BE2C (cell line): ENCODE data around the gene C3orf18.

Experiments used
- DNase-seq: peaks from one replicate; pipeline ENCODE4 v3.0.0-alpha.2; 2020
- H3K27me3 ChIP-seq: fragments of 250-450 bp; sonication (Bioruptor Pico); 2 replicates; pipeline ENCODE4 v1.5.1; 2020; ENCODE audit warnings: mild to moderate bottlenecking
- H3K36me3 ChIP-seq: fragments of 250-450 bp; sonication (Bioruptor Pico); 2 replicates; pipeline ENCODE4 v1.5.1; 2020; ENCODE audit warnings: mild to moderate bottlenecking
- H3K4me1 ChIP-seq: fragments of 250-450 bp; sonication (Bioruptor Pico); 2 replicates; pipeline ENCODE4 v1.5.1; 2020
- H3K4me3 ChIP-seq: 2 replicates; pipeline ENCODE4 v1.5.1; 2011; ENCODE audit warnings: low read depth, low read length
- H3K9me3 ChIP-seq: fragments of 250-450 bp; sonication (Bioruptor Pico); 2 replicates; pipeline ENCODE4 v1.5.1; 2020
- CTCF ChIP-seq: IDR thresholded peaks from 2 replicates; pipeline ENCODE4 v1.5.1; 2012; ENCODE audit warnings: mild to moderate bottlenecking, low read depth, low read length

Gene C3orf18

GRCh38 chr3:50600141-50600753, 32.7 kb upstream of the C3orf18 start:
- Histone ChIP-seq H3K4me3 (no peak overlapping the region), H3K9me3 (no peaks in the 10 kb centered on the region), H3K4me1 (peaks cover 18% of the 10 kb centered on the region), H3K36me3 (no peaks in the 10 kb centered on the region), H3K27me3 (no peaks in the 10 kb centered on the region)
- no peak for TF ChIP-seq CTCF
- no peak for DNase-seq

DNA sequence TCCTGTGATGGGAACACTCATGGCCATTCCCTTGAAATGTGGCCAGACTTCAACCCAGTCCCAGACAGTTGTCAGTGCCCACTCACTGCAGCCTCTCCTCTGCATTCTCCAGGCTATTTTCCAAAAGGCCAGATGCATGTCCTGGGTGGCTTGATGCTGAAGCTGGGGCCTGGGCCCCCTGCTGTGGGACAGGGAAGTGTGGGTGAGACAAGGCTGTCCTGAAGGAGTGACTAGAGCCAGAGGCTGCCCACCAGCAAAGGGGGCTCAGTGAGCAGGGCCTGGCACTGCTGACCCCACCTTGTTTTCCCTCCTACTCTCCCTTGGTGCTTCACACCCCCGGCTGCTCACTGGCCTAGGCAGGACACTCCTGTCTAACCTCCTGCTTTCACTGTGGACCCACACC, 32.2 kb upstream of the C3orf18 start:
- no peak overlapping the region for H3K4me3 ChIP-seq
- no peak for DNase-seq
- peaks cover 18% of the 10 kb centered on the region for H3K4me1 ChIP-seq
- TF ChIP-seq CTCF: no peak
- H3K36me3 ChIP-seq: no peaks in the 10 kb centered on the region
- H3K27me3 ChIP-seq: no peaks in the 10 kb centered on the region
- H3K9me3 ChIP-seq: no peaks in the 10 kb centered on the region

DNA sequence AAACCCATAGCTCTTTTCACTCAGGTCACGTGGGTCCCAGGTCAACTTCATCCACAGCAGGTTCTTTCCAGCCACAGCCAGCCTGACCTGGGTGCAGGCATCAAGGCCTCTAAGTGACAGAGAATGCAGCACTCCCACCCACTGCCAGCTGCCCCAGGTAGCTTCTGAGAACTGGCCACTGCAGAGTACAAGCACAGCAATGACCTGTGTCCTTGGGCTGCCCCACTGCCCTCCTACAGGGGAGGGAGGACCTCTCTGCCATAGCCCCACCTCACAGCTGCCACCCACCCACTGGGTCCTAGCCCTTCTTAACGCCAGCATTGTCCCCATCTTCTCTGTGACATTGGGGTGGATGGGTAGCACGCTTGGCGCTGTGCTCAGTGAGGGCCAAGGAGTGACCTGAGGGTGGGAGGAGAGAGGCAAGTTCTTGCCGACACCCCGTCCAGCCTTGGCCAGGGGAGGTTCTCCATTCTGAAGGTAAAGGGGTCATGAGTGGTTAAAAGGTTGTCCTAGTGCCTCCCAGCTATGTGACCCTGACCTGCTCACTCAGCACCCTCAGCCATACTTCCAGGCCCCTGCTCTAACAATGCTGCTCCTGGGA, 31.7 kb upstream of the C3orf18 start:
- no peak for TF ChIP-seq CTCF
- Histone ChIP-seq H3K4me1 (peaks cover 18% of the 10 kb centered on the region), H3K4me3 (no peak overlapping the region)

GRCh38 chr3:50594253-50594785, 26.8 kb upstream of the C3orf18 start:
- Histone ChIP-seq H3K36me3 (no peaks in the 10 kb centered on the region), H3K27me3 (no peaks in the 10 kb centered on the region), H3K4me1 (no peaks in the 10 kb centered on the region), H3K4me3 (no peak overlapping the region), H3K9me3 (no peaks in the 10 kb centered on the region)
- no peak for DNase-seq
- TF ChIP-seq CTCF: no peak

More for the DNA sequence above, 31.7 kb upstream of the C3orf18 start:
- Histone ChIP-seq H3K36me3 (no peaks in the 10 kb centered on the region), H3K27me3 (no peaks in the 10 kb centered on the region), H3K9me3 (no peaks in the 10 kb centered on the region)
- no peak for DNase-seq

DNA sequence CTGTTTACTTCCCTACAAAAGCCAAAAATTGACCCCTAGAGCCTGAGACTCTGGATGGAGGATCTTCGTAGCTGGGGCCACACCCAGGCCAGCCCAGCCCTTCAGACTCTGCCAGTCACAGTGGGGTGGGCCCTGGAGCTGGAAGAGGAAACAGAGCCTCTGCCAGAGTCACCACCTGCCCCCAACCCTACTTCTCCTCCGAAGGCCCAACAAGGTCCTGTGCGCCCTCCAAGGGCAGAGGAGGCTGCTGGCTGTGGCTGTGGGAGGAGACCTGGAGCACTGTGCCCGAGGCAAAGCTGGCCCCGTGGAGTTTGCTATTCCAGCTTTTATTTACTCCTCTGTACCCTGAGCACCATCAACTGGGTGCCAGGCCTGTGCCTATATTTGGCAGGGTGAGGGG, 25.0 kb upstream of the C3orf18 start:
- Histone ChIP-seq H3K4me1 (no peaks in the 10 kb centered on the region), H3K4me3 (no peak overlapping the region), H3K36me3 (no peaks in the 10 kb centered on the region), H3K27me3 (no peaks in the 10 kb centered on the region), H3K9me3 (no peaks in the 10 kb centered on the region)
- TF ChIP-seq CTCF: no peak
- no peak for DNase-seq

- no peaks in the 10 kb centered on the region for H3K36me3 ChIP-seq
- no peaks in the 10 kb centered on the region for H3K4me1 ChIP-seq
- H3K9me3 ChIP-seq: no peaks in the 10 kb centered on the region
- no peaks in the 10 kb centered on the region for H3K27me3 ChIP-seq
- no peak for TF ChIP-seq CTCF
- H3K4me3 ChIP-seq: no peak overlapping the region
- DNase-seq: no peak
Observed at GRCh38 chr3:50591196-50591741, 23.7 kb upstream of the C3orf18 start.
